DMS79 (cell line): ENCODE data around the gene LTBR.

Source experiments
- DNase-seq: peaks from one replicate; lab custom pipeline; 2025; lab: John Stamatoyannopoulos, UW

Gene LTBR

DNA sequence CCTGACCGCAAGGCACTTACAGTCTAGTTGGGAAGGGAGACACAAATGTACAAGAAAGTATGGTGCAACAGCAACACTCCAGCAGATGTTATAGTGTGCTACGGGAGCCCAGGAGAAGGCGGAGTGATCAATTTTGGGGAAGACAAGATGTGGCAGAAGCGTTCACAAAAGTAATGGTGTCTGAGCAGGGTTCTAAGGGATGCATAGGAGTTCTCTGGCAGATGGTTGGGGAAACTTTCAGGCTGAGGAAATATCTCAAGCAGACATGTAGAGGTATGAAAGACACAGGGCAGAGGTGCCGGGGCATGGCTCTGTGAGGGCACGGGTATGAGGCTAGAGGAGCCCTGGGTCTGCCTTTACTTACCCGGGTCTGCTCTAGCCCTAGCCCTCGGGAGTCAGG lies 37.0 kb upstream of the LTBR start:
- no peak for DNase-seq

DNA sequence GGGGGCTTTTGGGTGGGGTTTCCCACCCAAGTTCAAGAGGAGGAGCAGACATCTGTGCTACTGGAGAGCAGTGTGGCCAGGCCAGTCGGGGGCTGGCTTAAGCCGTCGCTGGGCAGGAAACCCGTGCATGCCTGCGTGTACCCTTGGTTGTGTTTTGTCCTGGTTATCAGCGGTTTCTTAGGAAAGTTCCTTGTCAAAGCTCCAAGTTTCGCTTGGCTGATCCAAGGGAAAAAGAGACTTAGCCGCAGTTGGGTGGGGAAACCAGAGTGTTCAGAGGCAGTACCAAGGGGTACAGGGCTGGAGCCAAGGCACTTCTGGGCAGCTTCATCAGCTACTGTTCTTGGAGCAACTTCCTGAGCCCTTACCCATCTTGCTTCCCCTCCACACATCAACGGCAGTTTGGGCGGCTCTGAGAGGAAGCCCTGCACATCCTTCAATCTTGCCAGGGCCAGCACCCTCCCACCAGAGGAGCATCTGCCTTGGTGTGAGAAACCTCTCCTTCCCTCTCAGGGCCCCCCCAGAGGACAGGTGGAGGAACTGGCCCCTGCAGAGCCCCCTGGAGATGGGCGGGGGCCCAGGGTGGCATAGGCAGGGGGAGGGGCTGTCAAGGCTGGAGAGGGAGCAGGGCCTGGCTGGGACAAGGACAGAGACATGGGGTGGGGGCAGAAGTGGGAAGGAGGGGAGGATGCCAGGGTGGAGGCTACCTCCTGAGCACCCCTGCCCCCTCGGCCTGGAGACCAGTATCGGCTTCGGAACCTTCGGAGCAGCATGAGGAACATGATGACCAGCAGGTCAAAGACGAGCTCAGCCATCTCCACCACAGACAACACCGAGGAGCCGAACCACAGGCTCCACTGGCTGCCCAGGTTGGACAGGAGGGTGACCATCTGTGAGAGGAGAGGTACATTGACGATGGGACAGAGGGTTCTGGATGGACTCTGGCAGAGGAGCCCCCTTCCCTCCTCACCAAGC lies 36.3 kb upstream of the LTBR start:
- DNase-seq, result no peak

DNA sequence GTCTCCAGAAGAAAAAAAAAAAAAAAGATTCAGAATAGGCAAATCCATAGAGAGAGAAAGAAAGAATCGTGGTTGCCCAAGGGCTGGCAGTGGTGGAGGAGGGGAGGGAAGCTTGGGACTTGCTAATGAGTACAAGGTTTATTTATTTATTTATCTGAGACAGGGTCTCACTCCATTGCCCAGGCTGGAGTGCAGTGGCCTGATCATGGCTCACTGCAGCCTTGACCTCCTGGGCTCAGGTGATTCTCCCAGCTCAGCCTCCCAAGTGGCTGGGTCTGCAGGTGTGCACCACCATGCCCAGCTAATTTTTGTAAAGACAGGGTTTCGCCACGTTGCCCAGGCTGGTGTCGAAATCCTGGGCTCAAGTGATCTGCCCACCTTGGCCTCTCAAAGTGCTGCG lies 32.3 kb upstream of the LTBR start:
- DNase-seq, result no peak

DNA sequence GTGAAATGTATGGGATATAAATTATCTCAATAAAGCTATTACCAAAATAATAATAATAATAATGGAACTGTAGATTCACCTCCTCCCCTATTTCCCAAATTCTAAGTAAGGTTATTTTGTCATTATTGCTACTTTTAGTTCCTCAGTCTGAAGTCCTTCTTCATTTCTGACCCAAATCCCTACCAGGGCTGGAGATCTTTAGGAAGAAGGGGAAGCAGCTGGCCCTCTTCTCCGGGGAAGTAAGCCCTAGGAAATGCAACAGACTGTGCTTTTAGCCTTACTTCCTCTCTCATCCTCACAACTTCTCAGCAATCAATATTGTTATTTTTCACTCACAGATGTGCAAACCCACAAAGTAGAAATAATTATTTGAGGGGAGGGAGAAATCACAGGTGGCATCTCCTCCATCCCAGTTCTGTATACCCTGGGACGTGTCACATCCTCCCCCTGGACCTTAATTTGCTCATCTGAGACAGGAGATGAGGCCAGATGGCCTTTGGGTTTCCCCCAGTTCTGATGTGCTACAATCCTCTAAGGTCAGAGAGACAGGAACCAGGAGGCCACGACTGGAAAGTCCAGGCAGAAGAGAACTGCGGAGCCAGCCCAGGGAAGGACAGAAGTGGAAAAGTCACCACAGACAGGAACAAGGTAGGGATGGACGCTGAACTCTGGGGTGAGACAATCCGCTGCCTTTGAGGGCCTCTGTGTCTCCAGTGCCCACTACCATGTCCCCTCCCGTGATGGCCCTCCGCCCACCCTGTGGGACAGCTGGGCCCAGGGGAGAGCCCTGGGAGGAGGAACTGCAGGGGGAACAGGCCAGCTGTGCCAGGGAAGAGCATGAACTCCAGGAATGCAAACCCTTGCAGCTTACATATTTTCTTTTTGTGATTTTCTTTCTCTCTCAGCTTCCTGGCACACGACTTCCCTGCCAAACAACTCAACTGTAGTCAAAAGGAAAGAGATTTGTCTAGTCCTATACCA lies 31.5 kb upstream of the LTBR start:
- DNase-seq, result no peak

DNA sequence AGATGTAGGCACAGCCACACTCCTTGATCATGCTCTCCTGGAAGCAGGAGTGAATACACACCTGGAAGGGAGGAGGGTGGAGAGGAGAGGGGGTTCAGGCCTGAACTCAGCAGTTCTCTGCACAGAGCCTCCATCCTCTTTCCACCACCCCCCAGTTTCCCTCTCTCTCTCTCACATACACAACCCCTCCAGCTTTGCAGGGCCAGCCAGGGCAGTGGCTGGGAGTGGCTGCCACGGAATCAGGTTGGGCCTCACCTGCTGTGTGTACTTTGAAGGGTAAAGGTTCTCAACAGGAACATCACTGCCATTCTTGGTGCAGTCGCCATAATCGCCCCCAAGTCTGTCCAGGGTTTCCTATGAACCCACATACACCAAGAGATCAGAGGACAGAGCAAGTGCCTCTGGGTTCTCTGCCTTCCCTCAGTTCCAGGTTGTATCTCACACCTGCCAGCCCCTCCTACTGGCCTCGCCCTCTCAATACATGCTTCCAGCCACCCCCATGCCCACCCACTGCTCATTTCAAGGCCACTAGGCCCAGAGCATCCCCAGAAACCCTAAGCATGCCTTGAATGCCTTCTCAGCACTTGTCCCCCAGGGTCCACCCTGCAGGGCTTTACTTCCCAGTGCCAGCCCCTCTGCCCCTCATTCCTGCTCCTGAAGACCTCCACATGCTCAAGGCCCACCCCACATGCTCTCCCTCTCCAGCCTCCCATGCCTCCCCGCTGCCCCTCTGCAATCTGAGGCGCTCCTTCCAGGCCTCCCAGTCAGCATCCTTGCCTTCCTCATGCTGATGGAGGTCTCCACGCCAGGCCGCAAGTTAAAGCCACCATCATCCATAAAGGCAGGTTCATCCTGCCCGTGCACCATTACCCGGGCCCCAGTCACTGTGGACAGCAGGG lies 29.2 kb upstream of the LTBR start:
- no peak for DNase-seq

DNA sequence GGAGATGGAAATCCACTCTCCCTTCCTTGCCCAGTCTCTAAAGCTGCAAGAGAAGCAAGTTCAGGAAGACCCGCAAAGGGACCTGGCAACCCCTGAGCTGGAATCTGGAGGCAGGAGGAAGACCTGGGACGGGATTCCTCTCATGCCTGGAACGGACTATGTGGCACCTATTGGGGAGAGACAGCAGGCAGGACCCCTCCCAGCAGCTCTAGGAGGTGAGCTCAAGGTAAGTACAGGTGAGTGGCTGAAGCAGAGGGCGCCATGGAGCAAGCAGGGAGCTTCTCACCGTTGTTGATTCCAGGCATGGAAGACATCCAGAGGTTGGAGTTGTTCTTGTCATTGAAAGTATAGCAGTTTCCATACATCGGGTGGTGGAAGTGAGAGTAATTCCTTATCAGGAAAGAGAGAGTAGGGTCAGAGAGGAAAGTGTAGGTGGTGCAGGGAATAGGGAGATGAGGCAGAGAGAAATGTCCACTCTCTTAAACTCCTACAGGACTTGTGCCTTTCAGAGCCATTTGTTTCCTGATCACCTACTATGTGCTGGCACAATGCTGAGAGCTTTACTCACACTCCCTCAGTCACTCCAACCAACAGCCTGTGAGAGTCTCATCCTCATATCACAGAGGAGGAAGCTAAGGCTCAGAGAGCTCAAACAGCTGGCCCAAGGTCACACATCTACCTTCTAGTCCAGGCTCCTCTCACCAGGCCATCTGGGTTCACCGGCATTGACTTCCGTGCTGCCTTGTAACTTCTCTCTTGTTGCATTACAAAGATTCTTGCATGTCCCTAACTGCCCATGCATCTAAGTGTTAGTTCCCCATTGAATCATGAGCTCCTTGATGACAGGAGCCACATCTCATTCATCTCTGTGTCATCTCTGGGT lies 28.2 kb upstream of the LTBR start:
- no peak for DNase-seq

DNA sequence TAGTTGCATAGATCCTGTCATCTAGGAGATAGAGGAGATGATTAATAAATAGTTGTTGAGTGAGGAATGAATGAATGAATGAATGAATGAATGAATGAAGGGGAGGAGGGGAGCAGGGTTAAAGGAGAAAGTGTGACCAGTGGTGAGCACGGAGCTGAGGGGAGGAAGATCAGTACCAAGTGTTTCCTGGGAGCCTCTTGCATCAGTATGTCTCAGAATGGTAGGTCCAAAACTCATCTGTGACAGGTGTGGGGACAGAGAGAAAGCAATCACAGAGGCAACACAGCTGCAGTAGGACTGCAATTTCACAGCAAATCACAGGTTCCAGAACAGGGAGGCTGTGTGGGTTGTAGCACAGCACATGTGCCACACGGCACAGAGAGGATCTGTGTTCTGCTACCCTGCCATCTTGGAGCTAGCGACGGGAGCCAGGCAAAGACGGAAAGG lies 27.6 kb upstream of the LTBR start:
- DNase-seq, result no peak

DNA sequence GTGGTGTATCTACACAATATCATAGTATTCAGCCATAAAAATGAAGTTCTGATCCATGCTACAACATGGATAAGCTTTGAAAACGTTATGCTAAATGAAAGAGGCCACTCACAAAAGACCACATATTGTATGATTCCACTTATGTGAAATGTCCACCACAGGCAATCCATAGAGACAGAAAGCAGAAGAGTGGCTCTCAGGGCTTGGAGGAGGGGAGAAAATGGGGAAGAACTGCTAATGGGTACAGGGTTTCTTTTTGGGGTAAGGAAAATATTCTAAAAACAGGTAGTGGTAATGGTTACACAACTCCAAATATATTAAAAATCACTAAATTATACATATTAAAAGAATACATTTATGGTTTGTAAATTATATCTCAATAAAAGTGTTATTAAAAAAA lies 25.1 kb upstream of the LTBR start:
- no peak for DNase-seq

DNA sequence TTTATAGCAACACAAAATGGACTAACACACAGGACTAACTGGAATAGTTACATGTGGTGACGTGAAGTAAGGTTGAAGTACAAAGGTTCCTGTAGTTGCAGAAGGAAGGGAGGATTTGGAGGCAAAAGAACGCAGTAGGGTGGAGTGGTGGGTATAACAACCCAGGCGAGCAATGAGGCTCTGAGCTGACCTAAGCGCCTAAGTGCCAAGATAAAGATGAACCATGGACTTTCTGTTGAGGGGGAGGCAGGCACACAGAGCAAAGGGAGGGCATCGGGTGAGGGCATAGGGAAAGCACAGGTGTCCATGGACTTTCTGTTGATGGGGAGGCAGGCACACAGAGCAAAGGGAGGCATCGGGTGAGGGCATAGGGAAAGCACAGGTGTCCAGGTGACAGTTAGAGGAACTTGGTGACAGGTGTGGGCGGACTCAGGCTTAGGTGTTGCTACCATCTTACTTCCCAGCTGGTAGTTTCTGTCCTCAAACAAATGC lies 23.8 kb upstream of the LTBR start:
- no peak for DNase-seq

DNA sequence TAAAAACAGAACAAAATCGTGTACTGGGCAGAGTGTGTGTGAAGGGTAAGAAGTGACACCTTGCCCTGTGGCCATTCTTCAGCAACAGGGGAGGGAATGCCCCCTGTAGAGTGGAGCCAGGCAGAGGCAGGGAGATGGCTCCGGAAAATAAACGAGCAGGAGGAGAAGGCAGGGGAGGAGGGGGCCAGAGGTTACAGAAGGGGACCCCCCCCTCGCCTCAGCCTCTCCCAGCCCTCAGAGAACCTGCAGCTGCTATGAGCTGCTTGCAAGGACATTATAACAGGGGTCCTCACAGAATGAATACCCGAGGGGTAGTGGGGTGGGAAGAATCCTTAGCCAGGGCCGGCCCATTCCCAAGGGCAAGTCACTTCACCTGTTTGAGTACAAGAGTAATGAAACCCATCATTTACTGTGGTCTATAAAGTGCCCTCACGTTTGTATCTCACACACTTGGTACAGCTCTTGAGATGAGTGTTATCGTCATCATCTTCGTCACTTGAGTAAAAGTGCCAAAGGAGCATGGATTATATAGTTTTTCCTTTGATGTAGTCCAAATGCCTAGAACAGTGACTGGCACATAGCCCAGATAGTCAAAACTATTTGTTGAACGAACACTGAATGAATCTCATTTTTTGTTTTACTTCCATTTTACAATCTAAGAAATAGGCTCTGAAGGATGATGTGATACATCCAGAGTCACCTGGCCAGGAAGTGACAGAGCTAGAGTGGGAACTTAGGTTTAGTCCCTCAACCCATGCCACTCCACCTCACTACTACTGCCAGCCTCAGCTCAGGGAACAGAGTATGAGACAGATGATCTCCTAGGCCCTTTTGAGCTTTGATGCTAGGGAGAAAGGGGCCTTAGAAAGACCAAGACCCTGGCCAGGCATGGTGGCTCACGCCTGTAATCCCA lies 23.1 kb upstream of the LTBR start:
- peak; percentile 95 for DNase-seq

DNA sequence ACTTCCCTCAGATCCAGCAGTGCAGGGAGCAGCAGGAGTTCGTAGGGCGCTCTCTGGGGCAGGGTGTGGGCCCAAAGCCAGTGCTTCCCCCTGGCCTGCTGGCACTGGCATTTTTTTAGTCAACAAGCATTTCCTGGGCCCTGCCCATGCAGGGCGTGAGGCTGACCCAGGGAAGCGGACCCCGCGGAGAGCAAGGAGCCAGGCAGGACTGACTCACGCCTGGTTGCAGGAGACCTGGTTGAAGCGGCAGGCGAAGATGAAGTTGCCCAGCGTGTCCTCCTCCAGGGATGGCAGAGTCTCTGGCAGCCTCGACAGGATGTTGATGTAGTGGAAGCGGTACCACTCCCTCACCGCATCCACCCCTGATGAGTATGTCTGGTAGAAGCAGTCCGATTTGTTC lies 22.1 kb upstream of the LTBR start:
- DNase-seq, result no peak

DNA sequence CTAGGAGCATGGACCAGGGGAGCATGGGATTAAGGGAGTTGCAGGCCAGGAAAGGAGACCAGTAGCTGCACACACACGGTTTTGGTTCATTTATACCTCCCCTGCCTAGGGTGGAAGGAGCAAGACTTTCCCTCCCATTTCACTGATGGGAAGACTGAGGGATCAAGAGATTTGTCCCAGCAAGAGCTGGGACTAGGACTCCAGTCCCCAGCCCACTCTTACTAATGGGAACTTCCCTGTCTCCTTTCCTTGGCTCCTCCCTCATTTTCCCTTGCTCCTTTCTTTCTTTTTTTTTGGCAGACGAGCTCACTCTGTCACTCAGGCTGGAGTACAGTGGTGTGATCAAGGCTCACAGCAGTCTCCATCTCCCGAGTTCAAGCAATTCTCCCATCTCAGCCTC lies 21.6 kb upstream of the LTBR start:
- no peak for DNase-seq

DNA sequence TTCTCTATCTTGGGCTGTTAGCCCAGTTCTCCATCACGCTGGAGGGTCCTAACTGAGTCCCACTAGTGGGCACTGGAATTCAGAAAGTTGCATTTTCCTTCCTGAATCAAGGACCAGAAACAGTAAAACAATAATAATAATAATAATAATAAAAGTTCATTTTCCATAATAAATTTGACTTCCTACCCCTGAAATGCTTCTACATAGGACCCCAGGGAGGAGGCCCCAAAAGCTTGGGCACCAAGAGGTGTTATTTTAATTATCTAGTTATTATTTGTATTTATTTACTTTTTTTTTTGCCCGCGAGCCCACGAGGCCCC lies 21.0 kb upstream of the LTBR start:
- no peak for DNase-seq

DNA sequence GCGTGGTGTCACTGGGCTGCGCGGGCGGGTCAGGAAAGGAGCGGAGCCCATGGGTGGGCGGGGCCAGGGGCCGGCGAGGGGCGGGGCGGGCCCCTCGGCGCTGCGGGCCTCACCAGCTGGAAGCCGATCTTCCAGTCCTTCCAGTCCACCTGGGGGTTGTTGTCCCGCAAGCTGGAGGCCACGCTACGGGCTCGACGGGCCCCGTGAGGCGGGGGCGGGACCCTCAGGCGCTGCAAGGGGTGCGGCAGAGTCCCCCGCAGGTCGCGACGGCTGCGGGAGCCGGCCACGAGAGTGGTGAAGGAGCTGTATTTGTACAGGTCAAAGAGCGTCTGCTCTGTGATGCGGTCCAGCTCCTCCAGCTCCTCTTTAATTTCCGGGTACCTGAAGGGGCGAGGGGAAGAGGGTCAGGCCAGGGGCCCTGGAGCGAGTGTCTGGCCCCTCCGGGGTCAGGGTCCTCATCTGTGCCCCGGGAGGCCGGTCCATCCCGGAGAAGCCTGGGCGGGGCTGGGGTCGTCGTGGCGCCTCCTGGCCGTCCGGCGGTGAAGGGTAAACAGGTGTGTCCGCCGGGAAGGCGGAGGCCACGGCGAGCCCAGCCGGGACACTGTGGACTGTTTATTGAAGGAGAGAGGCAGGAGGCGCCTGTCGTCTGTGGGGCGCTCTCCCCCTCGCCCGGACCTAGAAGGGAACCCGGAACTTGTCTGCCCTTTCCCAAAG lies 20.5 kb upstream of the LTBR start:
- no peak for DNase-seq

DNA sequence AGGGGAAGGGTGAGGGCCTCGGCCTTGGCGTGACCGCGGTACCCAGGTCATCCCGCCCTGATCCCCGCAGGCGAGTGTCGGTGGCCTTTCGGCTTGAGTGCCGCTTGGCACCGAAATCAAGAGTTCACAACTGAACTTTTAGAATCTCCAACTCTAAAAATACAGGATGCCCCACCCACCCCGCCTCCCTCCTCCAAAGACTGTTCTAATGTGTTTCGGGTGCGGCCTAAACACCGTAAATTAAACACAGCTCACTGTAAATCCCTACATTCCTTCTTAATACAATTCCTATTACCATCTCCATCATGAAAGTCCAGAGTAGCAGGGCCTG lies 20.0 kb upstream of the LTBR start:
- no peak for DNase-seq

DNA sequence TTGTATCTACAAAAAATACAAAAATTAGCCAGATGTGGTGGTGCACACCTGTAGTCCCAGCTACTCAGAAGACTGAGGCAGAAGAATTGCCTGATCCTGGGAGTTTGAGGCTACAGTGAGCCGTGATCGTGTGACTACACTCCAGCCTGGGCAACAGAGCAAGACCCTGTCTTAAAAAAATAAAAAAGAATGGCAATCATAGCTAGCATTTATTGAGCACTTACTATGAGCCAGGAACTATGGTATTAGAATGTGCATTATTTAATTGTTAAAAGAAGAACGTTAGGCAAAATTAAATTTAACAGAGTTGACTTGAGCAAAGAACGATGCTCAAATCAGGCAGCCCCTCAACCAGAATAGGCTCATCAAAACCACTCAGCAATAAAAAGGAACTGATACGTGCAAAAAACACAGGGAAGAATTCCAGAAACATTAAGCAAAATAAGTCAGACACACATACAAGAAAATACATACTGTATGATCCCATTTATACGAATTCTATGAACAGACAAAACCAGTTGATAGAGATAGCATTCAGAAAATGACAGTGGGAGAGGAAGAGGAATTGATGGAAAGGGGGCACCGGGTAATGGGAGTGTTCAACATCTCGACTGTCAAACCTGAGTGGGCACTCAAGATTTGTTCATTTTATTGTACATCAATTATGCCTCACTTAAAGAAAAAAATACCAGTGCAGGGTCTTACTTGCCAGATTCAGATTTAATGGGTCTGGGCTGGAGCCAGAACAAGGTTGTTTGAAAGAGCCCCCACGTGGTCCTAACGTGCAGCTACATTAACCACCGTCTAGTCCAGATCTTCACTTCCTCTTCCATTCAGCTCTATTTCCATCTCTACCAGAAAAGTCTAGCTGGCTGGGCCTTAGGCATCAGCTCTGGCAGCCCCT lies 16.6 kb upstream of the LTBR start:
- peak; percentile 73 for DNase-seq

DNA sequence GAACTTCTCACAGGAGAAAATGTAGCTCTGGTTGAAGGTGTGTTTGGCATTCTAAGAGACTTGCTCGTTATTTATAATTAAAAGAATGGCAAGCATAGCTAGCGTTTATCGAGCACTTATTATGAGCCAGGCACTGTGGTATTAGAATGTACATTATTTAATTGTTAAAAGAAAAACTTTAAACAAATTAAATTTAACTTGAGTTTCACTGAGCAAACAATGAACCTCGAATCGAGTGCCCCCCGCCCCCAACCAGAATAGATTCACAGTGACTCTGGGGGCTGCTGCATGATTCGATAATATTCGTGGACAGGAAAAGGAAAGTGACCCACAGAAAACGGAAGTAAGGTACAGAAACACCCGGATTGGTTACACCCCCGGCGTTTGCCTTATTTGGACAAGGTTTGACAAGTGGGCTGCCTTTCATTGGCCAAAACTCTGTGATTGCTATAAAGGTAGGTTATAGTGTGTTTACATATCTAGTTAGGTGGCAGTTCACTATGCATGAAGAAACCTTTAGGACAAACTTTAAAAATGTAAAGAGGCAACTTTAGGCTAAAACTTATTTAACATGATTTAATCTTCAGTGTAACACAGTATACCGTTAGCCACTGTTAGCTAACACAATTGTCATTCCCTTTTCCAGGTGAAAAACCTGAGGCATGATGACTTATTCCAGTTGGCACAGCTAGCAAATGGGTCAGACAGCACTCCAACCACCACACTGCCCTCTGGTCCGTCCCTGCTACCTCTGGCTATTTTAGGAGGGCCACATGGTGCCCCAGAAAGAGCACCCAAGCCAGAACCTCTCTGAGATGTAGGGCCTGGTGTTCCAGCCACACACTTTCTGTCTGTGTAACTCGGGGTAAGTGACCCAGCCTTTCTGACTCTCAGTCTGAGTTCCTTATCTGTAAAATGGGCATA lies 15.7 kb upstream of the LTBR start:
- DNase-seq, result no peak
